Karpas-422 (cell line): ENCODE measurements around the gene C2. TPM values are rescaled to one million over a fixed set of nuclear protein-coding genes. Genes with fewer than 3 reads are reported as not detected.
"Not testable (repeated sequence)": the region's sequence is repeated elsewhere in the genome, so short reads cannot be mapped to it uniquely, and the experiment has no call there.

ENCODE experiments used
- DNase-seq: peaks from one replicate; pipeline ENCODE4 v3.0.0-alpha.2; 2015
- H2AFZ ChIP-seq: fragments of 200-600 bp; sonication (generic); 2 replicates; pipeline ENCODE4 v1.6.1; 2014; ENCODE audit warnings: antibody characterized with exemption, low read length, mixed read lengths
- H3K27ac ChIP-seq: fragments of 200-600 bp; sonication (generic); 2 replicates; pipeline ENCODE4 v1.5.1; 2014; ENCODE audit warnings: mild to moderate bottlenecking, low read length, moderate library complexity
- H3K27me3 ChIP-seq: fragments of 200-600 bp; sonication (generic); 2 replicates; pipeline ENCODE4 v1.6.1; 2014; ENCODE audit warnings: low read length, mixed read lengths
- H3K36me3 ChIP-seq: fragments of 200-600 bp; sonication (generic); 2 replicates; pipeline ENCODE4 v1.6.1; 2014; ENCODE audit warnings: low read length, mixed read lengths; ENCODE audit not compliant: insufficient read depth
- H3K4me1 ChIP-seq: fragments of 200-600 bp; sonication (generic); 2 replicates; pipeline ENCODE4 v1.6.1; 2014; ENCODE audit warnings: mild to moderate bottlenecking, low read length, mixed read lengths
- H3K4me2 ChIP-seq: fragments of 200-600 bp; sonication (generic); 2 replicates; pipeline ENCODE4 v1.6.1; 2014; ENCODE audit warnings: low read length, low read depth, mild to moderate bottlenecking; ENCODE audit not compliant: poor library complexity, severe bottlenecking
- H3K4me3 ChIP-seq: fragments of 200-600 bp; sonication (generic); 2 replicates; pipeline ENCODE4 v1.5.1; 2014; ENCODE audit warnings: mild to moderate bottlenecking, antibody characterized with exemption, low read length, mixed read lengths
- H3K79me2 ChIP-seq: fragments of 200-600 bp; sonication (generic); 2 replicates; pipeline ENCODE4 v1.6.1; 2014; ENCODE audit warnings: mild to moderate bottlenecking, low read length, mixed read lengths
- H3K9ac ChIP-seq: fragments of 200-600 bp; sonication (generic); 2 replicates; pipeline ENCODE4 v1.6.0; 2014; ENCODE audit warnings: low read length
- H3K9me2 ChIP-seq: fragments of 200-600 bp; sonication (generic), shearing (Covaris generic); replicated peaks from 2 replicates; pipeline ENCODE4 v1.6.0; 2014; ENCODE audit warnings: mild to moderate bottlenecking, low read length, moderate library complexity; ENCODE audit not compliant: insufficient read depth
- H3K9me3 ChIP-seq: fragments of 300-700, 200-600 bp; sonication (generic); 2 replicates; pipeline ENCODE4 v1.6.1; 2014; ENCODE audit warnings: low read length, mixed read lengths
- H4K20me1 ChIP-seq: fragments of 200-600 bp; sonication (generic); 2 replicates; pipeline ENCODE4 v1.6.1; 2014; ENCODE audit warnings: mild to moderate bottlenecking, antibody characterized with exemption, low read length, low read depth; ENCODE audit not compliant: insufficient read depth
- total RNA-seq: library from RNA; depleted of rRNA; stranded (reverse); fragments of >200 nt; shearing (Covaris generic); gene quantifications from 2 replicates; pipeline ENCODE4 v1.2.3, GENCODE V29; 2014; ENCODE audit warnings: low replicate concordance

The C2 gene
- total RNA-seq, 1 experiment from 2014 or later: not detected

DNA sequence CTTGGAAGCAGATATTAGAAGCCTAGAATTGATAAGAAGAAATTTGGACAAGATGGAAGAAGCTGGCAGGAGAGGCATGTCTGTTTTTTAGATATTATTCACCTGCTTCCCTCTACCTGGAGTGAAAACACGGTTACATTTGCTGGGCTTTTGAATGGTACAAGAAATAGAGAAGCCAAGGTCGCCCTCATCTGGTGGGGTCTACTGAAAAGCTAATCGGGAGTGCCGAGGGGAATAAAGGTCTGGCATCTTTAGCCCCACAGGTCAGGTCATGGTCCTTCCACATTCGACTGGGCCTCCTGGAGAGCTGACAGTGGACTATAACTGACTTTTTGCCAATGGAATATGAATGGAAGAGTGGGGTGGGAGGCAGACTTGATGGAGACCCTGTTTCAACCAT is 4.6 kb upstream of the C2 start:
- H3K4me1 ChIP-seq: no peaks in the 10 kb centered on the region
- no peaks in the 10 kb centered on the region for H3K36me3 ChIP-seq
- DNase-seq: peak; percentile 61

DNA sequence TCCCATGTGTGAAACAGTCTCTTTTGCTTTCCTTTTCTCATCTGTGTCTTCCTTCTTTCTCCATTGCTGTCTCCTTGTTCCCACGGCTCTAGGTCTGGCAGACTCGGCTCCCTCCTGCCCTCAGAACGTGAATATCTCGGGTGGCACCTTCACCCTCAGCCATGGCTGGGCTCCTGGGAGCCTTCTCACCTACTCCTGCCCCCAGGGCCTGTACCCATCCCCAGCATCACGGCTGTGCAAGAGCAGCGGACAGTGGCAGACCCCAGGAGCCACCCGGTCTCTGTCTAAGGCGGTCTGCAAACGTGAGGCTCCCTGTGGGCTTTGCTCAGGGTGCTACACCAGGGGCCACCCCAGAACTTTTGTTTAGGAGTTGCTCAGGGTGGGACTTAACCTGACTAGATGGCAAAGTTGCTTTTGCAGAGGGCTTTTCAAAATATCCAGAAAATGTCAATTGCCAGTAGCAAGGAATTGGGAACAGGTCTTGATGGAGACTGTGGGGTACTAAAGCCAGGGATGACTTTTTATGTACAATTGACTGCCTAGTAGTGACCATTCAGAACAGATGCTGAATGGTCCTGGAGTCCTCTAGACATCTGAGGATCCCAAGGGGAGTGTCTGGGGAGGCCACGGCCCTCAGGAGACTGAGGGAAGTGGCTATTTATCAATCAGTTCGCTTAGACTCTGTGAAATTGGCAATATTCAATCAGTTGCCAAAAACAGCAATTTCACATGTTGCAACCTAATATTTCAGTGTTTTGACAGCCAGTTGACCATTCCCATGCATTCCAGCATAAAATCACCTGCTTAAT is 550 bp downstream of the C2 start:
- H3K9me2 ChIP-seq: no peaks in the 10 kb centered on the region
- no peak overlapping the region for H3K27ac ChIP-seq
- H3K36me3 ChIP-seq: no peaks in the 10 kb centered on the region
- no peaks in the 10 kb centered on the region for H3K9me3 ChIP-seq
- no peaks in the 10 kb centered on the region for H4K20me1 ChIP-seq
- H3K4me2 ChIP-seq: no peak overlapping the region
- no peaks in the 10 kb centered on the region for H3K4me1 ChIP-seq
- no peak overlapping the region for H2AFZ ChIP-seq
- H3K79me2 ChIP-seq: no peaks in the 10 kb centered on the region
- H3K4me3 ChIP-seq: no peak overlapping the region
- H3K27me3 ChIP-seq: no peaks in the 10 kb centered on the region
- DNase-seq: no peak
- no peak overlapping the region for H3K9ac ChIP-seq

More for the DNA sequence above, 4.6 kb upstream of the C2 start:
- Histone ChIP-seq H3K9me3 (no peaks in the 10 kb centered on the region), H3K4me2 (no peak overlapping the region), H3K27ac (no peak overlapping the region), H3K4me3 (no peak overlapping the region), H3K9me2 (no peaks in the 10 kb centered on the region), H3K79me2 (no peaks in the 10 kb centered on the region), H2AFZ (no peak overlapping the region), H3K9ac (no peak overlapping the region), H4K20me1 (no peaks in the 10 kb centered on the region), H3K27me3 (no peaks in the 10 kb centered on the region)

DNA sequence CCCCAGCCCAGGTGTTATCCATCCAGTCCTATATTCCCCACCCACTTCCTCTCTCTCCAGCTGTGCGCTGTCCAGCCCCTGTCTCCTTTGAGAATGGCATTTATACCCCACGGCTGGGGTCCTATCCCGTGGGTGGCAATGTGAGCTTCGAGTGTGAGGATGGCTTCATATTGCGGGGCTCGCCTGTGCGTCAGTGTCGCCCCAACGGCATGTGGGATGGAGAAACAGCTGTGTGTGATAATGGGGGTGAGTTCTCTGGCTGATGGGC is 1.1 kb downstream of the C2 start:
- DNase-seq: no peak
- Histone ChIP-seq H2AFZ (no peak overlapping the region), H3K36me3 (no peaks in the 10 kb centered on the region), H3K27ac (no peak overlapping the region), H3K9me2 (no peaks in the 10 kb centered on the region), H3K9ac (no peak overlapping the region), H3K27me3 (no peaks in the 10 kb centered on the region), H3K4me2 (no peak overlapping the region), H3K4me3 (no peak overlapping the region), H3K79me2 (no peaks in the 10 kb centered on the region), H4K20me1 (no peaks in the 10 kb centered on the region), H3K9me3 (no peaks in the 10 kb centered on the region), H3K4me1 (no peaks in the 10 kb centered on the region)

DNA sequence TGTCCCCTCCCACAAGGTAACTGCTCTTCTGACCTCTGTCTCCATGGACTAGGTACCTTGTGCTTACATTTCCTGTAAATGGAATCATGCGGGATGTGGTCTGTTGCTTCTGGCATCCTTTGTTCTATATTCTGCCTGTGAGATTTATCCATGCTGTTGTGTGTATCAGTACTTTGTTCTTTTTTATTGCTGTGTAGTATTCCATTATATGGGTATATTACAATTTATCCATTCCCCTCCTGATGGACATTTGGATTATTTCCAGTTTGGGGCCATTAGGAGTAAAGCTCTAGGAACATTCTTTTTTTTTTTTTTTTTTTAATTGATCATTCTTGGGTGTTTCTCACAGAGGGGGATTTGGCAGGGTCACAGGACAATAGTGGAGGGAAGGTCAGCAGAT is 3.4 kb downstream of the C2 start:
- H3K9me2 ChIP-seq: no peaks in the 10 kb centered on the region
- DNase-seq: no peak
- H4K20me1 ChIP-seq: no peaks in the 10 kb centered on the region
- H3K4me1 ChIP-seq: no peaks in the 10 kb centered on the region
- H2AFZ ChIP-seq: no peak overlapping the region
- no peak overlapping the region for H3K9ac ChIP-seq
- H3K9me3 ChIP-seq: no peaks in the 10 kb centered on the region
- H3K27ac ChIP-seq: no peak overlapping the region
- no peaks in the 10 kb centered on the region for H3K27me3 ChIP-seq
- no peaks in the 10 kb centered on the region for H3K36me3 ChIP-seq
- H3K79me2 ChIP-seq: no peaks in the 10 kb centered on the region
- no peak overlapping the region for H3K4me2 ChIP-seq
- no peak overlapping the region for H3K4me3 ChIP-seq

DNA sequence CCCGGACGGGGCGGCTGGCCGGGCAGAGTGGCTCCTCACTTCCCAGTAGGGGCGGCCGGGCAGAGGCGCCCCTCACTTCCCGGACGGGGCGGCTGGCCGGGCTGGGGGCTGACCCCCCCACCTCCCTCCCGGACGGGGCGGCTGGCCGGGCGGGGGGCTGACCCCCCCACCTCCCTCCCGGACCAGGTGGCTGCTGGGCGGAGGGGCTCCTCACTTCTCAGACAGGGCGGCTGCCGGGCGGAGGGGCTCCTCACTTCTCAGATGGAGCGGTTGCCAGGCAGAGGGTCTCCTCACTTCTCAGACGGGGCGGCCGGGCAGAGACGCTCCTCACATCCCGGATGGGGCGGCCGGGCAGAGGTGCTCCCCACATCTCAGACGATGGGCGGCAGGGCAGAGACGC is 4.6 kb downstream of the C2 start:
- not testable (repeated sequence) for H3K4me1 ChIP-seq, DNase-seq, H2AFZ ChIP-seq, H3K9me3 ChIP-seq, H3K9ac ChIP-seq, H3K36me3 ChIP-seq, H3K79me2 ChIP-seq, H3K9me2 ChIP-seq, H4K20me1 ChIP-seq, H3K27me3 ChIP-seq, H3K27ac ChIP-seq, H3K4me2 ChIP-seq, H3K4me3 ChIP-seq

DNA sequence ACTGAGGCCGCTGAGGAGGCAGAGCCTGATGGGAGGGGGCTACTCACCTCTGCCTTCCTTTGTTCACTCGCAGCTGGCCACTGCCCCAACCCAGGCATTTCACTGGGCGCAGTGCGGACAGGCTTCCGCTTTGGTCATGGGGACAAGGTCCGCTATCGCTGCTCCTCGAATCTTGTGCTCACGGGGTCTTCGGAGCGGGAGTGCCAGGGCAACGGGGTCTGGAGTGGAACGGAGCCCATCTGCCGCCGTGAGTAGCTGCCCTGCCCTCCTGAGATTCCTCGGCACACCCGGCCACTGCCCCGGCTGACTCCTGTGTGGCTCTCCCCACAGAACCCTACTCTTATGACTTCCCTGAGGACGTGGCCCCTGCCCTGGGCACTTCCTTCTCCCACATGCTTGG is 6.0 kb downstream of the C2 start:
- Histone ChIP-seq H3K4me1 (no peaks in the 10 kb centered on the region), H2AFZ (no peak overlapping the region), H3K4me3 (no peak overlapping the region), H3K79me2 (no peaks in the 10 kb centered on the region), H3K9ac (no peak overlapping the region), H3K27me3 (no peaks in the 10 kb centered on the region), H4K20me1 (no peaks in the 10 kb centered on the region), H3K36me3 (no peaks in the 10 kb centered on the region), H3K9me2 (no peaks in the 10 kb centered on the region), H3K9me3 (no peaks in the 10 kb centered on the region), H3K27ac (no peak overlapping the region), H3K4me2 (no peak overlapping the region)
- DNase-seq: no peak

DNA sequence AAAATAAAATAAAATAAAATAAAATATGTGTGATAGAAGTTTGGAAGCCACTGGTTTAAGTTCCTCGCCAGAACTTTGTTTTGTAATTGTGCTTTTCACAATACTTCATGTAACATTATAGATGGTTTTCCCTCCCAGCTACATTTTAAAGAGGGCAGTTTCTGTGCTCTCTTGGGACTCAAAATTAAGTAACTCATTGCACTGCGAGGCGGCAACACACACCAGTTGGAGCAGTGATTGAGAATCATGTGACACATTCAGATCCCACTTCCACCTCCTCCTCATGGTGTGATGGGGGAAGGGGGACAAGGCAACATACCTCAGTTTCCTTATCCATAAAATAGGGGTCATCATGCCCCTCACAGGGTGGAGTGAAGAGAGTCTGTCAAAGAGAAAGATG is 7.5 kb downstream of the C2 start:
- Histone ChIP-seq H3K36me3 (no peaks in the 10 kb centered on the region), H3K9me3 (no peaks in the 10 kb centered on the region), H3K4me3 (no peak overlapping the region), H3K79me2 (no peaks in the 10 kb centered on the region), H3K9ac (no peak overlapping the region), H3K4me1 (peaks cover under 1% of the 10 kb centered on the region; the same call in 1 of the 2 replicates), H4K20me1 (no peaks in the 10 kb centered on the region), H3K27ac (no peak overlapping the region), H3K27me3 (no peaks in the 10 kb centered on the region), H3K4me2 (no peak overlapping the region), H3K9me2 (no peaks in the 10 kb centered on the region), H2AFZ (no peak overlapping the region)
- no peak for DNase-seq

DNA sequence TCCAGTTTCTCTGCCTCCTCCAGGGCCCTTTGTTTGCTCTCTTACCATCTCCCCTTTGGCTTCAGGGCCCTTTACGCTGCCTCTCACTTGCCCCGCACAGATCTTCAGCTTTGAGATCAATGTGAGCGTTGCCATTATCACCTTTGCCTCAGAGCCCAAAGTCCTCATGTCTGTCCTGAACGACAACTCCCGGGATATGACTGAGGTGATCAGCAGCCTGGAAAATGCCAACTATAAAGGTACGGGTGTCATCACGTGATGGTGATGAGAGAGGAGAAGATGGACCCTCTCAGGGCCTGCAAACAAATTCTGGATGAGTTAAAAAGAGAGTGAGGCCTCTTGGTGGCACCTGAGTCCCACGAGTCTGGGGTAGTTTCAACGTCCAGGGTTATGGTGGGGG is 8.3 kb downstream of the C2 start:
- peaks cover 4% of the 10 kb centered on the region; the same call in 1 of the 2 replicates for H3K4me1 ChIP-seq
- no peak overlapping the region for H2AFZ ChIP-seq

More for the DNA sequence above, 8.3 kb downstream of the C2 start:
- H3K27me3 ChIP-seq: no peaks in the 10 kb centered on the region
- H3K4me3 ChIP-seq: no peak overlapping the region
- no peaks in the 10 kb centered on the region for H3K36me3 ChIP-seq
- H3K79me2 ChIP-seq: no peaks in the 10 kb centered on the region
- no peaks in the 10 kb centered on the region for H3K9me2 ChIP-seq
- no peak for DNase-seq
- H3K9ac ChIP-seq: no peak overlapping the region
- H3K4me2 ChIP-seq: no peak overlapping the region
- H4K20me1 ChIP-seq: no peaks in the 10 kb centered on the region
- no peak overlapping the region for H3K27ac ChIP-seq
- no peaks in the 10 kb centered on the region for H3K9me3 ChIP-seq
